Right cardiac atrium (tissue), 5 donors: ENCODE results near the gene MEGF11. TPM values are rescaled to one million over a fixed set of nuclear protein-coding genes. Genes with fewer than 3 reads are reported as not detected.

Experiments used
- ATAC-seq, 2 donors: fragments of 200-7000 bp; cut with Tn5 transposase; one replicate each; pipeline versions ENCODE4 v1.8.0 to v1.9.1; 2020; ENCODE audit warnings: moderate library complexity in 2 of 2, mild to moderate bottlenecking in 1 of 2
- DNase-seq, 3 donors: peaks; one replicate each; pipeline ENCODE4 v3.0.0-alpha.2; 2020
- H3K27ac ChIP-seq: one replicate; pipeline ENCODE4 v1.5.1; 2013; ENCODE audit warnings: mild to moderate bottlenecking, low read length, control low read depth, moderate library complexity
- H3K27me3 ChIP-seq: one replicate; pipeline ENCODE4 v1.6.1; 2013; ENCODE audit not compliant: control insufficient read depth, insufficient read depth
- H3K4me1 ChIP-seq: one replicate; pipeline ENCODE4 v1.6.1; 2013; ENCODE audit warnings: low read length; ENCODE audit not compliant: control insufficient read depth, insufficient read depth
- H3K4me3 ChIP-seq: one replicate; pipeline ENCODE4 v1.5.1; 2013; ENCODE audit warnings: low read length, control low read depth
- H3K9me3 ChIP-seq: one replicate; pipeline ENCODE4 v1.6.1; 2013; ENCODE audit warnings: low read length; ENCODE audit not compliant: control insufficient read depth
- WGBS: extraction: QIAGEN DNeasy Blood & Tissue Kit; methylation state at CpG from one replicate; pipeline ENCODE4 v1.1.7; 2013; 5-methylcytosine and 5-hydroxymethylcytosine counted together
- intact Hi-C, 4 donors: fragments of 100-400 bp; cut with DNase I; formaldehyde crosslinking; loops; one replicate each; pipeline versions ENCODE4 v1.11.0 to v1.14.0; 2022 to 2023
- polyA plus RNA-seq: library from polyadenylated mRNA; stranded (reverse); fragments of 200-250 nt; gene quantifications from one replicate; pipeline ENCODE4 v1.2.3, GENCODE V29; 2013
- total RNA-seq, 4 donors: library from RNA; stranded (reverse); fragmentation: NEBNext Ultra II Directional; extraction: Animal tissue kit (Norgen Biotek cat#: 25700); gene quantifications; one replicate each; pipeline ENCODE4 v1.2.1, GENCODE V29; 2021
- donor health status: healthy with polysubstance abuse.
- donor health status: DM: no; HTN: yes; CAD: no.
- donor health status: DM: no; HTN: no; CAD: no.
- donor health status: DM: no; HTN: yes; CAD: no; lungs with severe emphysema.
- donor health status: DM: yes; HTN: yes; CAD: no.

Gene MEGF11
- total and polyA plus RNA-seq, 5 donors, result 0.08 to 0.11 (median 0.11) TPM; not detected in 2

GRCh38 chr15:66138892-66139590 is 114.5 kb downstream of the MEGF11 start:
- Histone ChIP-seq H3K9me3 (no peaks in the 10 kb centered on the region), H3K27ac (no peak overlapping the region), H3K27me3 (no peaks in the 10 kb centered on the region), H3K4me1 (peaks cover 2% of the 10 kb centered on the region), H3K4me3 (no peak overlapping the region)
- DNase-seq (peak in 1 of 3 donors; percentile 60), ATAC-seq (no peak)
- intact Hi-C loops, result no loop called here
- 59% methylated on average over 3 of the region's 3 CpGs for WGBS

GRCh38 chr15:66138096-66138783 is 115.3 kb downstream of the MEGF11 start:
- peak; percentile 25 to 63 (median 60) for DNase-seq
- Histone ChIP-seq H3K4me1 (peaks cover 2% of the 10 kb centered on the region), H3K9me3 (no peaks in the 10 kb centered on the region), H3K27me3 (no peaks in the 10 kb centered on the region), H3K4me3 (no peak overlapping the region), H3K27ac (no peak overlapping the region)
- intact Hi-C loops, result no loop called here
- 32% methylated on average over 10 of the region's 10 CpGs for WGBS
- peak; percentile 66 to 67 for ATAC-seq

GRCh38 chr15:66136948-66137347 is 116.6 kb downstream of the MEGF11 start:
- no peak for ATAC-seq
- peaks cover 2% of the 10 kb centered on the region for H3K4me1 ChIP-seq
- no peaks in the 10 kb centered on the region for H3K27me3 ChIP-seq
- no peak overlapping the region for H3K4me3 ChIP-seq
- no peaks in the 10 kb centered on the region for H3K9me3 ChIP-seq
- intact Hi-C loops, result no loop called here
- 70% methylated on average over 2 of the region's 2 CpGs for WGBS
- no peak overlapping the region for H3K27ac ChIP-seq
- DNase-seq, result no peak

GRCh38 chr15:66135664-66136063 is 117.9 kb downstream of the MEGF11 start:
- WGBS, result 95% methylated on average over 1 of the region's 1 CpG
- no peaks in the 10 kb centered on the region for H3K9me3 ChIP-seq

GRCh38 chr15:66134284-66134683 is 119.3 kb downstream of the MEGF11 start:
- no peak overlapping the region for H3K4me3 ChIP-seq
- H3K9me3 ChIP-seq, result no peaks in the 10 kb centered on the region
- DNase-seq (no peak), ATAC-seq (no peak)
- no peaks in the 10 kb centered on the region for H3K27me3 ChIP-seq
- H3K27ac ChIP-seq, result no peak overlapping the region
- intact Hi-C loops, result no loop called here
- WGBS, result 84% methylated on average over 3 of the region's 3 CpGs
- peaks cover 2% of the 10 kb centered on the region for H3K4me1 ChIP-seq

More at GRCh38 chr15:66135664-66136063, 117.9 kb downstream of the MEGF11 start:
- intact Hi-C loops, result no loop called here
- H3K27me3 ChIP-seq, result no peaks in the 10 kb centered on the region
- ATAC-seq, result no peak
- no peak for DNase-seq
- H3K4me1 ChIP-seq, result peaks cover 2% of the 10 kb centered on the region
- H3K27ac ChIP-seq, result no peak overlapping the region
- no peak overlapping the region for H3K4me3 ChIP-seq

DNA sequence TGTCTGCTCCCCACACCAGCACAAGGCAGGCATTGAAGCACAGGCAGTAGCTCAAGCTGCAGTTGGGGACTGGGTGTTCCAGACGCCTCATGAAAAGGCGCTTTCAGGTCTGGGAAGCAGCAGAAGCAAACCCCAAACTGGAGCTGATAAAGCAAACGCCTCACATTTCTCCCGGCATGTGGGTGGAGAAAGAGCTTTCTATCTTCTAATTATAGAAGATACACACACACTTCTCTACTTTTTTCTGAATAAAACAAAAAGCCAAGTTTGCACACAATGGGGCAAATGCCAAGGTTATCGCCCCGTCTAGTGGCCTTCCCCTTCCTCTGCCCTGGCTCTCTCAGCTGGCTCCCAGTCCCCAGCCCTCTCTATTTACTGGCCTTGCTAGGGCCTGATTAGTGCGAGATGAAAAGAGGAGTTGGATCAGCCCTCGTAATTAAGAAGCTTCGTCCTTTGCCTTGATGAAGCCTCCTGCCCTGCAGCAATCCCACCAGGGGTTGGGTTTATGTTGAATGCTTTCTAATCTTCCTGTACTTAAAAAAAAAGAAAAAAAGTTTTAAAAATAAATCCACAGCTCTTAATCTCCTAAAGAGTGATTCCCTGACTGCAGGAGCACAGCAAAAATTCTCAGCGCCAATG is 120.2 kb downstream of the MEGF11 start:
- ATAC-seq (peak in 1 of 2 donors; percentile 17), DNase-seq (no peak)
- no peak overlapping the region for H3K27ac ChIP-seq
- H3K4me1 ChIP-seq, result no peaks in the 10 kb centered on the region
- H3K4me3 ChIP-seq, result no peak overlapping the region
- no peaks in the 10 kb centered on the region for H3K9me3 ChIP-seq
- 30% methylated on average over 10 of the region's 10 CpGs for WGBS
- intact Hi-C loops, result no loop called here
- H3K27me3 ChIP-seq, result no peaks in the 10 kb centered on the region

DNA sequence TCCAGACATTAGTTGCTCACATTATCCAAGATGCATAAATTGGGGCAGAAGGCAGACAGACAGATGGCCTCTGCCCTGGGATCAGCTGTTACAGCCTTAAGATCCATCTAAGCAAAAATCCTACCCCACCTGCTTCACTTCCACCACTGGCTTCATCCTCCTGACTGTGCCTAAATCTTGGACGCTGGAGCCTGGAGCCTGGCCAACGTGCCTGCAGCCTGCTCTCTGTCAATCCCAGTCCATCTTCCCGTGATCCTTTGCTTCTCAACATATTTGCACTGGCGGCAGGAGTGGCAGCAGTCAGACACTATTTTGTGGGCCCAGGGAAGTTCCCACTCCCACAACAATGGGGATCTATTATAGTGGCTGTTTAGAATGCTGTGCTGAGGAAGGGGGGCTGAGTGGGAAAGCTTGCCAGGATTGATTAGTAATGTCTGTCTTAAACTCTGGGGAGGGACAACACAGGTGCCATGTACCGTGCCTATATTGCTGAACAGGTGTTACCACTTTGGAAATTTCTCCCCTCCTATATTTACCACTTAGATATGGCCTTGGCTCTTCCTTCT is 121.2 kb downstream of the MEGF11 start:
- intact Hi-C loops, result no loop called here
- H3K9me3 ChIP-seq, result no peaks in the 10 kb centered on the region
- peak in 1 of 3 donors; percentile 62 for DNase-seq

DNA sequence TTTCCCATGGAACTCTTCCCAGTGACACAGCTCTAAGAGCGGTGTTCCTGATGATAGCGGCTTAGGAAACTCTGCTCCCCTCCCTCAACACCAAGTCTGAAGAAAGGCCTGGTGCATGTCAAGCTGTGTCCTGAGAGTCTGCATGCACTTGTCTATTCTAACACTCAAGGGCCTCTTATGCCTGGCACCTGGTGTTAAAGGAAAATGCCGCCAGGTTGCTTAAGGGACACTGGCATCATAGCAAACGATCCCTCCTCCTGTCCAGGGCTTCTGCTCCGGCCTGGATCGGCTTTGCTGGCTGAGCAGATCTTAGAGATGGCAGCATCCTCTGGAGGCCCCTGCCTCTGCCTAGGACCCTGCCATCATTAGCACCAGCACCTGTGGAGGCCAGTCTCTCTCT is 121.7 kb downstream of the MEGF11 start:
- no peak overlapping the region for H3K4me3 ChIP-seq
- H3K27me3 ChIP-seq, result no peaks in the 10 kb centered on the region
- intact Hi-C loops, result no loop called here
- 75% methylated on average over 6 of the region's 6 CpGs for WGBS
- no peak for DNase-seq
- no peak for ATAC-seq
- H3K27ac ChIP-seq, result no peak overlapping the region
- H3K9me3 ChIP-seq, result no peaks in the 10 kb centered on the region
- H3K4me1 ChIP-seq, result no peaks in the 10 kb centered on the region

More for the DNA sequence above, 121.2 kb downstream of the MEGF11 start:
- H3K4me1 ChIP-seq, result no peaks in the 10 kb centered on the region
- ATAC-seq, result no peak
- H3K27me3 ChIP-seq, result no peaks in the 10 kb centered on the region
- H3K4me3 ChIP-seq, result no peak overlapping the region
- H3K27ac ChIP-seq, result no peak overlapping the region
- 36% methylated on average over 5 of the region's 5 CpGs for WGBS

GRCh38 chr15:66131200-66131599 is 122.3 kb downstream of the MEGF11 start:
- no peaks in the 10 kb centered on the region for H3K4me1 ChIP-seq
- no peak overlapping the region for H3K4me3 ChIP-seq
- DNase-seq, result no peak
- H3K27ac ChIP-seq, result no peak overlapping the region
- intact Hi-C loops, result no loop called here
- WGBS, result 73% methylated on average over 4 of the region's 4 CpGs
- H3K9me3 ChIP-seq, result no peaks in the 10 kb centered on the region
- no peaks in the 10 kb centered on the region for H3K27me3 ChIP-seq
- peak in 1 of 2 donors; percentile 7 for ATAC-seq

- H3K27me3 ChIP-seq, result no peaks in the 10 kb centered on the region
- ATAC-seq, result no peak
- no peaks in the 10 kb centered on the region for H3K9me3 ChIP-seq
- no peak overlapping the region for H3K27ac ChIP-seq
- 53% methylated on average over 3 of the region's 3 CpGs for WGBS
- DNase-seq, result no peak
- H3K4me1 ChIP-seq, result no peaks in the 10 kb centered on the region
- intact Hi-C loops, result no loop called here
- H3K4me3 ChIP-seq, result no peak overlapping the region
Observed at GRCh38 chr15:66130496-66131034, 123.0 kb downstream of the MEGF11 start.

DNA sequence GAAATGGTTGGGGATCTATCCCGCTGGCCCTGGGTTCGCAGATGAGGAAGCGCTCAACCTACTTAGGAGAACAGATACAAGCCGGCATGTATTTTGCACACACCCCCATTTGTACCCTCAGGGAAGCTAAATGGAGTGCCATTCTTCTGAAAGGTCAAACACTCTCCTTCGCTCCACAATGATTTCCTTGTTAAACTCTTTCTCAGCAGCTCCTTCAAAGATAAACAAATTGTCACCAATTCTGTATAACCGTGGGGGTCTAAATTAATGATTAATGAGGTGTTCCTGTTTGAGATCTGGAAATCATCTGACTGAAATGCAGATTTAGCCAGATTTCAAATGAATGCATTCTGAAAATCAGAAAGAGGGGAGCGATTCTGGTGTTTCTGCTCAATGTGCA is 124.0 kb downstream of the MEGF11 start:
- ATAC-seq, result no peak
- 73% methylated on average over 7 of the region's 7 CpGs for WGBS
- H3K4me1 ChIP-seq, result no peaks in the 10 kb centered on the region
- intact Hi-C loops, result no loop called here
- no peak overlapping the region for H3K4me3 ChIP-seq
- H3K27me3 ChIP-seq, result no peaks in the 10 kb centered on the region
- H3K27ac ChIP-seq, result no peak overlapping the region
- DNase-seq, result no peak
- H3K9me3 ChIP-seq, result no peaks in the 10 kb centered on the region
